NCI-H2107 (cell line): ENCODE results near the gene STOML3.
"Not testable (repeated sequence)": the region's sequence is repeated elsewhere in the genome, so short reads cannot be mapped to it uniquely, and the experiment has no call there.

Source experiments
- DNase-seq: peaks from one replicate; lab custom pipeline; 2025; lab: John Stamatoyannopoulos, UW

STOML3 gene

DNA sequence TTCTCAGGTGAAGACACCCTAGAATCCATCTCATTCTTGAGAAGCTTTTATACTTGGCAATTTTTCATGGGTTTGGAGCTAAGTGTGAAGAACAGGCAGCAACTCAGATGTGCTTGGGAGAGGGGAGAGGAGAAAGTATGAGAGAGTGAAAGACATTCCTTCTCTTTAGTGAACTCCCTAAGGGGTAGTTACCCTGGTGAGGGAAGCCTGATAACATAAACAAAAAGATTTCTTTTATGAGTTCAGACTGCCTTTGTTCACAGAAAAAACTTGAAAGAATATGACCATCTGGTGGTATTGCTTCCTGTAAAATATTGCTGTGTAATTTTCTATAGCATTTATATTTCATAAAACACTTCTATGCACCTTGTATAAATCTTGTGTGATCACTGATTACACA lies at the start of gene STOML3:
STOML3 (minus strand) TSS at position 139 of the 400 bp plus-strand sequence; CDS start at position 29, 110 bp downstream.
- DNase-seq, result no peak

DNA sequence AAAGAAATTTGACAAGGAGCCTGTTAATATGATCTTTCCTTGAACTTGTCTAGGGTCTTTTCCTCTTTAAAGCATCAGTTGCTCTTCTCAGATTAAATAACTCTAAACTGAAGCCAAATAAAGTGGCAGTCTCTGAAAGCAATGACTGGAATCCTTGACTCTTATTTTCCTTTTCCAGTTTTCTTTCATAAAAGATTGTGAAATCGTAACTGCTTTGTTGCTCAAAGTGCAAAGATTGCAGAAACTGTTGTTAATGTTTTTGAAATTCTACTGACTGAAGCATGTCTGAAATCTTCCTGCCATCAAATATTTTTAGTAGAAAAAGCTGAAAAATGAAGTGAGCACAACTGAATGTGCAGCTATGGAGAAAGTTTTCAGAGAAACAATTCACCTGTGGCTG lies 49.6 kb upstream of the STOML3 start:
- DNase-seq, result no peak

- DNase-seq, result no peak
Measured at GRCh38 chr13:39039041-39039440, 48.4 kb upstream of the STOML3 start.

DNA sequence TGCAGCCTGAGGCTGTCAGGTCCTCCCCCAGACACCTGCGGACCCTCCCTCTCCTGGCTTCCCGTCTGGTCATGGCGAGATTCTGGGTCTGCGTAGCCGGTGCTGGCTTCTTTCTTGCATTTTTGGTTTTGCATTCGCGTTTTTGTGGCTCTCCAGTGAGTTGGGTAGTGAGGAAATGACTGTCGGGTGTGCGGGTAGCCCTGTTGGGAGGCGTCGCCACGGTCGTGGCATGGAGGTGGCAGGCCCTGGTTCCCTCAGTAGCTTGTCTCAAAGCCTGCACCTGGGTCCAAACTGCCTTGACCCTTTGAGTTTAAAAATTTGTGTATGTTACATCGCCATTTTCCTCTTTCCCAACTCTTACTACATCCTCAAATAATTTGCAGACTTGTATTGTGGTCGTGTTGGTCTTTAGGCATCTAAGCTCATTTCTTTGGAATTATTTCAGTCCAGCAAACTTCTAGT lies 48.0 kb upstream of the STOML3 start:
- no peak for DNase-seq

GRCh38 chr13:39037880-39038568 lies 47.4 kb upstream of the STOML3 start, which contains the start of the genes NHLRC3 and PROSER1:
NHLRC3 (plus strand) TSS chr13:39038456; CDS start chr13:39038640, 184 bp downstream.
PROSER1 (minus strand) TSS chr13:39038089; CDS start chr13:39037242, 847 bp downstream.
- DNase-seq, result peak; percentile 74

GRCh38 chr13:39037410-39037879 lies 46.8 kb upstream of the STOML3 start:
- DNase-seq, result no peak

DNA sequence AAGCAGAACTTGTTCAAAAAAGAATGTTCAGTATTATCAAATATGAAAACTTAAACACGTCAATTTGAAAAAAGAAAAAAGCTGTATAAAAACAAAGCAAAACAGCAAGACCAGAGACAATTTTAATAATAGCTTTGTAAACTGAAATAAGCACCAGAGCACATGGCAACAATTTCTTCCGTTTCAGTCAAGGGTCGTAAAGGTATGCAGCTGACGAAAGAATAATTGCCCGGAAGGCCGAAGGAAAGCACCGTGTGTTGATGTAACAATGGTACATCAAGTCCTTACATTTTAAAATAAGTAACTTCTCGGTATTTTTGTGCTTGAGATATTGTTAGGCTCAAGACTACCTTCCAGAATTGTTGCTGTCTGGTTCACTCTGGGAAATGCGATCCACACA lies 45.6 kb upstream of the STOML3 start:
- DNase-seq, result no peak

- DNase-seq, result no peak
Measured at GRCh38 chr13:39035799-39036198, 45.2 kb upstream of the STOML3 start.

- no peak for DNase-seq
Measured at GRCh38 chr13:39035204-39035603, 44.6 kb upstream of the STOML3 start.

DNA sequence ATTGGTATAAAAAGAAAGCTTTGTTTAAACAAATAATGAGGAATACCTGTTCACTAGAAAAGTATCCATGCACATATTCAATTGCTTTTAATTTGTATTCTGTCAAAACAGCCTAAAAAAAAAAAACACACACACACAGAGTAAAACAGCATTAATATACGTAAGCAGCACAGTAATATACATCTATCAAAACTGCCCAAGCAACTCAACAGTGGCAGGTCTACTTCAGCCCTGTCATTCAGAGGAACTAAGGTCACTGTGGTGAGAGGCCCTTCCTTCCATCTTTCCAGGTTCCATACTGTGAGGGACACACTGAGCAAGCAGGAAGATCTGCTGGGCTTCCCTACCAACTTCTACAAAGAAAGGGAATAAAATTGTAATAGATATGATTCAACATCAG lies 43.5 kb upstream of the STOML3 start:
- DNase-seq, result no peak

GRCh38 chr13:39032150-39032549 lies 41.5 kb upstream of the STOML3 start:
- DNase-seq, result no peak

DNA sequence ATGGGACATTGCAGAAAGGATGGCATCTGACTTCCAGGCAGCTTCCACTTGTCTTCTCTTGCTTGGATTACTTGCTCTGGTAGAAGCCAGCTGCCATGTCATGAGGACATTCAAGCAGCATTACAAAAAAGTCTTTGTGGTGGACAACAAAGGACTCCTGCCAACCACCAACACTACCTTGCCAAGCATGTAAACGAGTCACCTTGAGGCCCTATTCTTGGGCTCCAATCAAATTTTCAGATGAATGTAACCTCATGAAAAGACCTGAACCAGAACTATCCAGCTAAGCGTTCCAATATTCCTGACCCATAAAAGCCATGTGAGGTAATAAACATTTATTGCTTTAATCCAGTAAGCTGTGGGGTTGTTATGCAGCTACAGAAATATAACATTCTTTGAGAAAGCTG lies 34.8 kb upstream of the STOML3 start:
- no peak for DNase-seq

DNA sequence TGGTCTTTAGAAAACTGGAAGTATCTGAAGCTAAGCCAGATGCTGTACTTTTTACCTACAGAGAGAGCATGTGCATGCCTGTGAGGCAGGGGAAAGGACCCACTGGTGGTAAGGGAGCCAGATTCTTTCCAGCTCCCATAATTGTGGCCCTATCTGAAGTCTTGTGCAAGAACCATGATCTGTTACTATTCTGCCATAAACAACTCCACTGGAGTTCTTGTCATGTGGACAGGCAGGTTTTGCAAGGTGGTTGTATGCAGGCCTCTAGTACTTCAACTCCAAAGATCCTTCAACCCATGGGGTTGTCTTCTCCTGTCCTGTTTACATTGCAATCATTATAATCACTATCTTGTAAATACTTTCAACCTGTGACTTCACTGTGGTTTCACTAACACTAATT lies 33.1 kb upstream of the STOML3 start:
- DNase-seq, result no peak

GRCh38 chr13:39023316-39023715 lies 32.7 kb upstream of the STOML3 start:
- DNase-seq, result no peak

DNA sequence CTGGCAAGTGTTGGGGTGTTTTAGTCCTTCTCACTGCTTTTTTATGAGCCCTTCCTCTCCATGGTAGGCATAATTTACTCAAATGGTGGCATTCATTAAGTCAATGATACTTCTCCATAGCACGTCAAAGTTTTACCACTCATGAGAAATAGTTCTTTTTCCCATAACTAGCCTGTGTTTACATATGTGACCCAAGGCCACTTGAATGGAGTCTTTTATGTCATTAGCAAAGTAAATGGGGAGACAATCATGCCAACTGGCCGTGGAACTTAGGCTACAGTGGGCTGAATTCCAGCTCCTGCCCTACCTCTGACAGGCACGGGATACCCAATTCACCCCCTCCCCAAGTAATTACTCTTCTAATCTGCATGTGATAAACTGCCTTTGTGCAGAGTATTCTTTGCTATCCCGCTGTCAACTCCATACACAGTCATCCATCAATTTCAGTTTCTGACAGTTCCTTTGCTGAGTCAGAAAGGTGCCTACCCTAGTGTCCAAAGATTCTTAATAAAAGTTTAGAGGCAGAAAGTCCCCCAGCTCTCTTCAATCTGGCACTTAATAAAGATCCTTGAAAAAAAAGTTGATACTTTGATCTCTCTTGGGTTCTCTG lies 30.3 kb upstream of the STOML3 start:
- no peak for DNase-seq

DNA sequence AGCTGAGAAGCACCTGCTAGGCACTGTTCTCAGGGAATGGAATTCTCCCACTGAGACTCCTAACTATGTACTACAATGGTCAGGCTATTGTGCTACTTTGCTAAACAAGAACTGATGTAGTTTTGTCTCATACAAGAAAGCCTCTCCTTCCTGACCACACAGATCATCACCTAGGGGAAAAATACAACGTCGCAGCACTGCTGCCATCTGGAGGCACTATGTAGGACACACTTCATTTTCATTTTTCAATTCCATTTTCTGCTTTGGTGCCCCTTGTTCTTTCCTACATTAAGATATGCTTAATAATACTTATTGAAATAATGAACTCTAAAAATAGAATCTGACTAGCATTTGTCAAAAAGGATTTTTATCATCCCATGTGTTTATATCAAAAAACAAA lies 26.2 kb upstream of the STOML3 start:
- DNase-seq, result no peak

GRCh38 chr13:39016087-39016486 lies 25.5 kb upstream of the STOML3 start:
- no peak for DNase-seq

- no peak for DNase-seq
Measured at GRCh38 chr13:39013462-39013861, 22.8 kb upstream of the STOML3 start.

DNA sequence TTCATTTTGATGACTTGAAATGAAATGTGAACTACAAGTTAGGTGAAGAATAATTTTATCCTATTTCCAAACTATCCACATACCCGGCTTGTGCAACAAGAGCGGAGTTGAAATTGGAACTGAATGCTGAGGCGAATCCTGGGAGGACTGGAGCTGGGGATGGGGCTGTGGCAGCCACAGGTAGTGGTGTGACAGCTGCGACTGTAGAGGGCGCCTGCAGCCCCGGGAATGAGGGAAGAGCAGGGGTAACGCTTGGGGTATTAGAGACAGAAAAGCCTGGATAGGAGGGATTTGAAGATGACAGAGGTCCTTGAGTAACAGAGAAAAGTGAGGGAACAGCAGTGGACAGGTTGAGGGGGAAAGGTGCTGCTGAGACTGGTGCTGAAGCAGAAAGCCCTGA lies 22.0 kb upstream of the STOML3 start:
- DNase-seq, result no peak

DNA sequence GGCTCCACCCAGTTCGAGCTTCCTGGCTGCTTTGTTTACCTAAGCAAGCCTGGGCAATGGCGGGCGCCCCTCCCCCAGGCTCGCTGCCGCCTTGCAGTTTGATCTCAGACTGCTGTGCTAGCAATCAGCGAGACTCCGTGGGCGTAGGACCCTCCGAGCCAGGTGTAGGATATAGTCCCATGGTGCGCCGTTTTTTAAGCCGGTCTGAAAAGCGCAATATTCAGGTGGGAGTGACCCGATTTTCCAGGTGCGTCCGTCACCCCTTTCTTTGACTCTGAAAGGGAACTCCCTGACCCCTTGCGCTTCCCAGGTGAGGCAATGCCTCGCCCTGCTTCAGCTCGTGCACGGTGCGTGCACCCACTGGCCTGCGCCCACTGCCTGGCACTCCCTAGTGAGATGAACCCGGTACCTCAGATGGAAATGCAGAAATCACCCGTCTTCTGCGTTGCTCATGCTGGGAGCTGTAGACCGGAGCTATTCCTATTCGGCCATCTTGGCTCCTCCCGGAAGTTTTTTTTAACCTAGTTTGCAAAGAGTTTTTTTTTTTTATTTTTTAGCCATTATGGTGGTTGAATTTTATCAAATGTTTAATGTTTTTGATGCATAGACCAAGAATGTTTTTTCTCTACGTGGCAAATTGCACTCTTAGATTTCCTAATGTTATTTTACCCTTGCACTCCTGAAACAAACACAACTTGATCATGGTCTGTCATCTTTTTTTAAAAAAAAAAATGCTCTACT lies 15.9 kb upstream of the STOML3 start:
- not testable (repeated sequence) for DNase-seq

- no peak for DNase-seq
Measured at GRCh38 chr13:38998739-38999138, 8.1 kb upstream of the STOML3 start.

GRCh38 chr13:38993381-38993780 lies 2.8 kb upstream of the STOML3 start:
- no peak for DNase-seq

GRCh38 chr13:38981096-38981495 lies 9.5 kb downstream of the STOML3 start:
- no peak for DNase-seq
